Amygdala (tissue), 56 donors: ENCODE data around the gene KCNMA1.
A peak's percentile ranks its signal among the peaks of the same experiment; 100 is the strongest.

Source experiments
- DNase-seq, 56 donors: peaks; one replicate each; lab custom pipeline; 2025; lab: John Stamatoyannopoulos, UW

KCNMA1 gene

DNA sequence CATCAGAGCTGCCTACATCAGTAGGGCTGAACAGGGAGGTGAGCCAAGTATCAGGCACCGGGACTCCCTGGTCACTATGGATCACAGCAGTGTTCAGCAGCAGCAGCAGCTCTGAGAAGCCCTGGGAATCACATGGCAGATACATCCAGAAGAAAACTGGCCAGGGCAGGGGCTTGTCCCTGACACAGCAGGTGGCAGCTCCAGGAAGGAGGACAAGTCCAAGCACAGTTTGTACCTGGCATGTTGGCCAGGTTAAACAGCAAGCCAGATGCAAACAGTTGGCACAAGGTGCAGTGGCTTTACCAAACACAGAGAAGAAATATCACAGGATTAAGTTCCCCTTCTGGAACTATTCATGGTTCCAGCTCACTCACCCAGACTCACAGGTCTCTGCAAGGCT is 139.4 kb downstream of the KCNMA1 start:
- no peak for DNase-seq

DNA sequence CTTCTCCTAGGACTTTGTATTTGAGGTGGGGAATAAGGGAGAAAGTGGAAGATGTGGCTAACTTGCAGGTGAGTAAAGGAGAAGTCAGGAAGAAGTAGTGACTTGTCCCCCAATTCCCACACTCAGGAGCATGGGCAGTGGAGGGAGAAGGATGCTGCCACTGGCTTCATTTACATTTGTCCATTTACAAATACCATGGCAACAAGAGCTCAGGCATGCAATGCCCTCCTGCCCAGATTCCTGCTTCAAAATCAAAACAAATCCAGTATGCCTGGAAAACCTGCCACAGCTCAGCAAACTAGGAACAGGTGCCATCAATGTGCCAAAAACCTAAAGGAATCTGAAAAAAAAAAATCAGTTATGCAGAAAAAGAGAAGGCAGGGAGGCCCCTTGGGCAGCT is 139.9 kb downstream of the KCNMA1 start:
- DNase-seq: no peak

DNA sequence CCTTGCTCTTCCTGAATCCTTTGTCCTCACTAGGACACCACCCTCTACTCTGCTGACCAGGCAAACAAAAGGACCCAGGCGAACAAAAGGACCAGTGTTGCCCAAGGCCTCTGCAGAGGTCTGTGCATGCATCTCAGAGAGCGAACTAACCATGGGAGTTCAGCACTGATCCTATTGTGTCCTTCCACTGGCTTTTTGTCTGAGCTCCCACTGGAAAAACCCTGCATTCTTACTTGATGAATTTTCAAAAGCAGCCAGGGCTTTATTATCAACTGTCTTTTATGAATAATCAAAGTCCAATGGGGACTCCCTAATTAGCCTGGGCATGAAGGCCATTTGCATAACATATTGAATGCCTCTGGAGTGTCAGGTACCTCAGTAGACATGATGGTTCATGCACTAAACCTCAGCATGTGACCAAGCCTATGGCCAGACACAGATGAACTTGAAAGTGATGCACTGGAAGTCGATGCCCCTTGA is 140.6 kb downstream of the KCNMA1 start:
- DNase-seq: peak in 3 of 56 donors; percentile 5 to 9 (median 6)

DNA sequence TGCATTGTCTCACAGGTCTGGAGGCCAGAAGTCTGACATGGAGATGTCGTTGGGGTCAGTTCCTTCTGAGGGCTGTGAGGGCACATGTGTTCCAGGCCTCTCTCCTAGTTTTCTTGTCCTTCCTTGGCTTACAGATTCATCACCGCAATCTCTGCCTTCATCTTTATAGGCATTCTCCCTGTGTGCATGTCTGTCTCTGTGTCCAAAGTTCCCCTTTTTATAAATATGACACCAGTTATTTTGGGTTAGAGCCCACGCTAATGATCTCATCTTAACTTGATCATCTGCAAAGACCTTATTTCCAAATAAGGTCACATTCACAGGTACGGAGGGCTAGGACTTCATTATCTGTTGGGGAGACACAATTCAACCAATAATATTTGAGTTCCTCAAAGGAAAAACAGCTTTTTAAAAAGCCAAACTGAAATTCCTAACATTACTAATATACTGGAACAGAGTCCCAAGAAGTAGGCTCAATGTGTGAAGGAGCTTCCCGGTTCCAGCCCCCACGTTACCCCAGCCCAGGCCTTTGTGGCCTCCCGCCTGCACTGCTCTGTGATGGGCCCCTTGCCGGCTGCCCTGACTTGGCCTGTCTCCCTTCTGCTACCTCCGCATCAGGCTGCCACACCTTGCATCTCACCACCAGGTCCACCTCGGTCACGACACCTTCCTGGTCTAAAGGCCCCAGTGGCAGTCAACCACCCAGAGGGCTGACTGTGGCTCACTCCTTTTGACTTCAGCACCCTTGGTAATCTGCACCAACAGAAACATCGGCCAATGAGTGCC is 142.7 kb downstream of the KCNMA1 start:
- DNase-seq: no peak

DNA sequence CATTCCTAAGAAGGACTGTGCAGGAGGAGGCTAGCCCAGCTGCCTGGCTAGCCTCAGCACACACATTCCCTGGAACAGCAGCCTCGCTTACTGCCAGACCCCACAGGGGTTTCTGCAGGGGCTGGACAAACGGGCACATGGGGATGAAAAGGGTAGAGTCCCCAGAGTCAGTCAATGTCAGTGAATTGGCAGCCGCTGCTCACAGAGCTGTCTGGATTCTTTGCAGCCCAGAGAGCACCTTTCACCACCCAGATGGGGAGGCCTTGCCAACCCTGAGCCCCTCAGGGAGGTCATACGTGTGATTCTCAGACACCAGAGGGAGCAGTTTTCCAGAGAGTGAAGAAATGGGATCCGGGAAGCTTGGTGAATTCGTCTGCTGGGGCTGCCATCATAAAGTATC is 143.3 kb downstream of the KCNMA1 start:
- no peak for DNase-seq

DNA sequence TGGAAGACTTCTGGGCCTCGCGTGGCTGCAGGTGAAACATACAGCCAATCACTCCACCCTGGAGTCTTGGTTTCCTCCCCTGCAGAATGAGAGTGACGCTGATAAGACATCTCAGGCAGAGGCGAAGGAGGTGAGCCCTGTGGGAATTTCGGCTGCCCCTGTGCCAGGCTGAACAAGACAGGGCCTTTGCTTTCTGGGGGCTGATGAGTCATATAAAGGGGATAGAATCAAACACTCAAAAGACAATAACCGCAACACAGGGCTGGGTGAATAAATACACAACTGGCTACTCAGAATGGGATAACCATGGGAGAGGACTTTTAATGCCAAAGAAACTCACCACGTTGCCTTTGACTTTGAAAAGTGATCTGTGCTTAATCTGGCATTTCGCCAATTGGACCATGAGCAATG is 143.8 kb downstream of the KCNMA1 start:
- DNase-seq: no peak

DNA sequence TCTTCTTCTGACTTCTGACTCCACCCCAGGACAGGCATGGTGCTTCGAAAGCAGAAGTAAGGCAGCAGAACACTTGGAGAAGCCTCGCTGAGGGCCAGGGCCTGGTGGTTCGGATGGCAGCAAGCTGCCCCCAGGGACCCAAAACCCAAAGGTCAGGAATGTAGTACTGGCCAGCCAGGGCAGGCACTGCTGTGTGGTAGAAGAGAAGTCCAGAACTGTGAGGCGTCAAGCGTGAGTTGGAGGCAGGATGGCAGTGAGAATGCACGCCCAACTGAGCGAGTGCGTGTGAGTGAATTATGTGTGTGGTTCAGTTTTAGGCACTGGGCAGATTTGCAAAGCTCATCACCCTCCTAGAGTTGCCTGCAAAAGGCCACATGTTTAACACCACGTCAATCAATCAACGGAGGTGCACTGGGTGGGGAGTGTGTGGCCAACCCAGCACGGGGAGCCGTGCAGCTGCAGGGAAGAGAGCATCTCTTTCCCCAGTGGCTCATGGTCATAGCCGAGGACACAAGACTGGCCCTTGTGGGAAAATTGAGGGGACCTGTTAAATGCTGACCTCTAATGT is 144.3 kb downstream of the KCNMA1 start:
- no peak for DNase-seq

DNA sequence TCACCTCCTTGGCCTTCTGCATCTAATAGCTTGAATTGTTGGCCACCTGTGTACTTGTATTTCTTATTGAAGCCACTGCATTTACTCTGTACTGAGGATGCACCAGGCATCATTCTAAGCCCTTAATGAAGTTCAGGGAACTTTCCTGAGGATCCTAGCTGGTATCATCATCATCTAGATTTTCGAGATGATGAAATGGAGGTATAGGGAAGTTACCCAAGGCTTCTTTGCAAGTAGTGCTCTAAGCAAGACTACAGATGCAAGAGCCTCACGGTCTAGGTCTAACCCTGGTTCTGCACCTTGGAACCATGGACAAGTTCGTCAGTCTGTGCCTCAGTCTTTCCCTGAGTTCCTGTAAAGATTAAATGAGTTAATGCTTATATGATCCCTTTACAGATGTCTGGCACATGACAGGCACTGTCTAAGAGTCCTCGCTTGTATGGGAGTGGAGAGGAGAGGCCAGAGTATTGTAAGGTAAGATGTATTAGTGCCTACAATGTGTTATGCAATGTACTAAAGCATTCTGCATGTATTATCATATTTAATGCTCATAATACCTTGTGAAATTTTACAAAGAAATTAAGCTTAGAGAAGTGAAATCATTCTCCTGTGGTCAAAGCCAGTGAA is 145.1 kb downstream of the KCNMA1 start:
- DNase-seq: no peak

DNA sequence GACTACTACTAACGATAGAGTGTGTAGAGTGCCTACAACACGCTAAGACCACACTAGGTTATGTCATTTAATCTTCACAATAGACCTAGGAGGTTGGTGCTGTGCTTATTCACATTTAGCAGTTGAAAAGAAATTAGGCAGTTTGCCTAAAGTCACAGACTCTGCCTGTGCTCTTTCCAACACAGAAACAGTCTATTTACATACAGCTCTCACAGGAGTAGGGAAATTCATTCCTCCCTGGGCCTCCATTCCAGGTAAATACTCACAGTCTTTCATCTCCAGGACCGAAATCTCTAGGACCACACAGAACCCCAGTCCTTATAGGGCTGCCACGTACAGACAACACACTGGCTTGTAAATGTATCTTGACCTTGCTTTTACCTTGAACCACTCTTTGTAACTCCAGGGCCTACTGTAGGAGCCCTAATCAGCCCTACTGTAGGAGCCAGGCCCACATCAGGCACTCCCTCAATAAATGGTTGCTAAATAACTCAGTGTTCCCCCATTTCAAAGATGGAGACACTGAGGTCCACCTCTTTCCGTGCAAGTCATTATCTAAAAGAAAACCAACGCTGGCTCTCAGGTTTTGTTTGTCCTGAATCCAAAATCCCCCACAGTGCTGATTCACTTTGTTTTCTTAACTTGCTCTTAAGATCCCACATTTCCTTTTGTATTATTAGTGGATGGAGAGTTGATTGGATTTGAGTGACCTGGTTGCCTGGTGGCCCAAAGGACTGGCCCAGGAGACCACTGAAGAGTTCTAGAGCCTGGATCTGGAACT is 146.9 kb downstream of the KCNMA1 start:
- DNase-seq: no peak

DNA sequence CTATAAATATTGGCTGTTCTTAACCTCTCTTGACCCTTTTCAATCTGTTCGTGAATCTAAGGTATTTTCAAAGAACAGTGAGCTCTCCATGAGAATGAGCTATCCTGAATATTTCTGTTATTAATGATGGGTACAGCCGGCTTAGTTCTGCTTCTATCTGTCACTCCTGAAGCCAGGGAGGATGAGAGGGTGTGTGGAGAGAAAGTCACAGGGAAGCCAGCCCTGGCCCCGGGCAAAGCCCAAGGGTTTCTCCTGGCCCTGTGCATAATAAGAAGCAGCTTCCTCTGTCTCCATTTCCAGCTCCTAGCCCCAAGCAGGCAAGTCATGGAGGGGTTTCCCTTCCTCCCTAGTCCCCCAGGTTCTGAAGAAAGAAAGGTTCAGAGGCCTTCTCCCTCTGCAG is 151.1 kb downstream of the KCNMA1 start:
- DNase-seq: no peak

DNA sequence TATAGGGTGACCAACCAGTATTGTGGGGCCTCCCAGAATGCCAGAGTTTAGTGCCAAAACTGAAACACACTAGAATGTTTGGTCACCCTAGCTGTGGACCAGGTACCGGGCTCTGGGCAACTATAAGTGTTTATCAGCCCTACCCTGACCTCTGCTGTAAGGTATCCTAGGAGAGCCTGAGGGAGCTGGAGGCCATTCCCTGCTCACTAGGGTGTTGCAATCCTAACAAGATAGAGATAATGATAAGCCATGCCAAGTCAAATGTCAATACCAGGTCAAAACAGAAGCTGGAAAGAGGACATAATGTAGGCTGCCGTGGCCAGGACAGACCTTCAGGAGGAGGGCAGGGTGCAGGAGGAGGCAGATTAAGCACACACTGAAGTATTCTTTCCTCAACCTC is 151.8 kb downstream of the KCNMA1 start:
- no peak for DNase-seq

DNA sequence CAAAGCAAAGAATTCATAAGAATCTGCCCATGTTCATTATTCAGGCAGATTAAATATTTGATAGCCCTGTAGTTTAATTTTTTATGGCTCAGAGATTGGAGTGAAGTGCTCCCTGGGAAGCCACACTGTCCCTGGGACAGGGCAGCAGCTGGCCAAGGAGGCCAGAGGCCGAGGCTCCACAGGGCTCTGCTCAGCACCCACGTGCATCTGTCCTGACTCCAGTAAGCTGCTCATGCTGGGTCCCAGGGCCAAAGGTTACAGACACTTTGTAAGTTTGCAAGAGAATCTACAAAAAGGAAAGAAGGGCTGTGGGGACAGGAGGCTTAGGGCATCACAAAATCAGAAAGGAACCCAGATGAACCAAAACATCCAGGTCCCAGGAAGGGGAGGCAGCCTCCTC is 155.5 kb downstream of the KCNMA1 start:
- no peak for DNase-seq

DNA sequence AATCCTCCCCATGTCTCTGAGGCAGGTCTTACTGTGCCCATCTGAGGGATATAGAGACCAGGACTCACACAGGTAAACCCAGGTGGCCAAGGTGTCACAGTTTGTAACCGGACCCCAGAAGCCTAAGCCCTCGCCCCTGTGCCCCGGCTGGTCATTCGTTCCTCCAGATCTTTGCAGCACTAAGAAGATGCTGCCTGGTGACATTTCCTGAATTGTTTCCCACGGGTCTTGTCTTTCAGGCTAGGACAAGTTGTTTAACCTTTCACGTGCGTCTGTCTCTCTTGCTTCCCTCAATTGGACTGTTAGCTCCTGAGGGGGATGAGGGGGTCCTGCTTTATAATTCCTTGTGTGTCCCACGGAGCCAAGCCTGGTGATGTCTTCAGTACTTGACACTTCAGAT is 158.0 kb downstream of the KCNMA1 start:
- no peak for DNase-seq

DNA sequence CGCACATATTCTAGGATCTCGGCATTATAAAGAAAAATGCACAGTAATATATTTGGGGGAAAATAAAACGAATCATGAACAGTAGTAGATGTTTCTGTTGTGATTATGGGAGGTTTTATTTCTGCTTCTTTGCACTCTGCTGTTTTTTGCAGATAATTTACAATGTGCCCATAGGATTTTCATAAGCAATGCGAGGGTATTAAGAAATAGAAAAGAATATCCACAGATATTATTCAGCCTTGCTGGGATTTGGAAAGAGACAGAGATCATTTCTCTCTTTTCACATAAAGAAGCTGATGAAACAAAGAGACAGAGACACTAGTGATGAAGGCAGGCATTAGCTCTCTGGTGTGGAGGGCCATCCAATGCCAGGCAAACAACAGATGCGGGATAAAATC is 158.6 kb downstream of the KCNMA1 start:
- DNase-seq: no peak

DNA sequence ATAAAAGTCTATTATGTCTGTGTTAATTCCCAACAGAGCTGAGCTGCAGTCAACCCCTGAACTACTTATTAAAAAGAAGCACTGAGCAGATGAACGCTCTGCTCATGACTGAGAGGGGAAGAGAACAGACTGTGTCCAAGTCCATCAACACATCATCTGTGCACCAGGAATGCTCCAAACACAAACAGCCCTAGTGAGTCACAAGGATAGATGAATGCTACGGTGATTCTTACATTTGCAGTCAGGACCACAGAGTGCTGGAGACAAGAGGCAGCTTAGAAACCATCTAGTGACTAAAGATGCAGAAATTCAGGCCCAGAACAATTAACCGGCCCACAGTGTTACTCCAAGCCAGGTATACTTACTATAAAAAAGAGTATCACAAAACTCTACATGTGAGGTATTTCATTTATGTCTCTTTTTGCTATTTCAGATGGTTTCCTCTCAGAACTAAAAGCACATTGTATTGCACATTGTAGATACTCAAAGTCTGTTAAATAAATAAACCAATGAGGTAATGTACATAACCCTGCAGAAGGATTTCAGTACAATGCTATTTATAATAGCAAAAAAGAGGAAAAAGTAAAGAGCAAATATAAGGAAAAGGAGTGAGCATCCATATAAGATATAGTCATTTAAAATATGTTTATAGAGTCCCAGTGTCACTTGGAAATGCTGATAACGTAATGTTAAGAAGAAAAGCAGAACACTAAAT is 159.2 kb downstream of the KCNMA1 start:
- peak in 13 of 56 donors; percentile 9 to 51 (median 22) for DNase-seq

DNA sequence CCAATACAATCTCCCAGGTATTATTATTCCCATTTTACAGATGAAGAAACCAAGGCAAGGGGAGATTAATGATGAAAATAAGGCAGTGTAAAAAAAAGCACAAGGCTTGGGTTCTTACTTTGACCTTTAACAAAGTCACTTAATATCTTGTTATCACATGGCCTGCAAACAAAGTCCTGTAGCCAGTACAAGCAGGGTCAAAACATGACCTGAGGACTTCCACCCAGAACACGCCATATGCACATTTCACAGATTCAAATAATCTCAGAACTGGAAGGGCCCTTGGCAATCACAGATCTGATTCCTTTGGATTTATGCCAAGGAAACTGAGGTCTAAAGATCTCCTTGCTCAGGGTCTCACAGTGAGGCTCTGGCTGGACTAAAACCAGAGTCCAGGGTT is 162.1 kb downstream of the KCNMA1 start:
- no peak for DNase-seq

DNA sequence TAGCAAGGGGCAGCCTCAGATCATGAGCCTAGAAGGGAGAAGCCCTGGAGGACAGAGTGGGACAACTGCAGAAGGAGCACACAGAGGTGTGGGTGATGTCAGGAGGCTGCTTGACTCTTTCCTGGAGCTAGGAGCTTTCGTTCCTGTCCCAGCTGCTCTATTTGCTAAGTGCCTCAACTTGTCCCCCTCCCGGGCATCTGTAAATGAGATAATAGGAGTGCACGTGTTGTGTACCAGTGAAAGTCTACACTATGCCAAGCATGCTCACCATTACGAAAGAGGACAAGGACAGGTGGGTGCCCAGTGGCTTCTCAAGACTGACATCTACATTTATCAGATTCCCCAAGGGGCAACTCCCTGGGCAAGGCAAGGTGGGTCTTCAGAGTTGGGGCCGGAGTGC is 162.7 kb downstream of the KCNMA1 start:
- DNase-seq: no peak

DNA sequence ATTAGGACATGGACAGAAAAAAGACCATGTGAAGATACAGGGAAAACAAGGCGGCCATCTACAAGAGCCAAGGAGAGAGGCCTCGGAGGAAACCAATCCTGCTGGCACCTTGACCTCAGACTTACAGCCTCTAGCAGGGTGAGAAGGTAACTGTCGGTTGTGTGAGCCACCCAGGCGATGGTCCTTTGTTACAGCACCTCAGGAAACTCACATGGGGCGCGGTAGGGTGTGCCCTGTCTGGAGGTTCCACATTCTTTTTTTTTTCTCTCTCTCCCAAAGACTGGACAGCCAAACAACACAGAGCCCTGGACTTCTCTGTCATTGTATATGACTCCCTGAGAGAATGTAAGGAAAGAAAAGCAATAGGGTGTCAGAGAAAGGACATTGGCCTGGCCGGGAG is 163.2 kb downstream of the KCNMA1 start:
- DNase-seq: no peak

DNA sequence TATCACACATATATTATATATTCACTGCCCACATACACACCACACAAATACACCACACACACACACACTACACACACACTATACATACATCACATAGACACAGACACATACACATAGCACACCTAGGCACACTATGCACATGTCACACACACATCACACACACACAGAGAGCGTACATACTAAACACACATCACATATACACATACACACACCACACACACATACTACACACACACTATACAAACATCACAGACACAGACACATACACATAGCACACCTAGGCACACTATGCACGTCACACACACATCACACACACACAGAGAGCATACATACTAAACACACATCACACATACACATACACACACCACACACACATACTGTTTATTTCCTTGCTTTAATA is 165.5 kb downstream of the KCNMA1 start:
- DNase-seq: no peak

DNA sequence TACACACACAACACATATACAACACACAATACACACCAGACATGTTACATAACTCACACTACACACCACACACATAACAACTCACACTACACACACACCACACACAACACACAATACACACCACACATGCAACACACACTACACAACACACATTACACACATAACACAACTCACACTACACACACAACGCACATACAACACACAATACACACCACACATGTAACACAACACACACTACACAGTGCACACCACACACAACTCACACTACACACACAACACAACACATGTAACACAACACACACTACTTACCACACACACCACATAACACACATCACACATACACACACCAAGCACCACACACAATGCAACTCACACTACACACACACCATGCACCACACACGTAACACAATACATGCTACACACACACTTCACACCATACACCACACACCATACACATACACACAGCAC is 166.5 kb downstream of the KCNMA1 start:
- DNase-seq: no peak
